SK-N-DZ (cell line): ENCODE measurements around the gene OR51M1. TPM values are rescaled to one million over a fixed set of nuclear protein-coding genes. Genes with fewer than 3 reads are reported as not detected.
"Not testable (repeated sequence)": the region's sequence is repeated elsewhere in the genome, so short reads cannot be mapped to it uniquely, and the experiment has no call there.

Source experiments
- DNase-seq: peaks from one replicate; pipeline ENCODE4 v3.0.0-alpha.2; 2015; ENCODE audit warnings: low spot score
- polyA plus RNA-seq, 2 experiments: library from polyadenylated mRNA; depleted of rRNA; stranded (reverse); fragments of >200 nt; gene quantifications; 2 replicates each; pipeline ENCODE4 v1.2.3, GENCODE V29; 2014

The OR51M1 gene, protein sequence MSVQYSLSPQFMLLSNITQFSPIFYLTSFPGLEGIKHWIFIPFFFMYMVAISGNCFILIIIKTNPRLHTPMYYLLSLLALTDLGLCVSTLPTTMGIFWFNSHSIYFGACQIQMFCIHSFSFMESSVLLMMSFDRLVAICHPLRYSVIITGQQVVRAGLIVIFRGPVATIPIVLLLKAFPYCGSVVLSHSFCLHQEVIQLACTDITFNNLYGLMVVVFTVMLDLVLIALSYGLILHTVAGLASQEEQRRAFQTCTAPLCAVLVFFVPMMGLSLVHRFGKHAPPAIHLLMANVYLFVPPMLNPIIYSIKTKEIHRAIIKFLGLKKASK
- not detected in 2 replicates for polyA plus RNA-seq (2014; cell fraction: cytosol; rRNA removed)
- polyA plus RNA-seq (2014; cell fraction: nucleus; rRNA removed) = not detected in 2 replicates

DNA sequence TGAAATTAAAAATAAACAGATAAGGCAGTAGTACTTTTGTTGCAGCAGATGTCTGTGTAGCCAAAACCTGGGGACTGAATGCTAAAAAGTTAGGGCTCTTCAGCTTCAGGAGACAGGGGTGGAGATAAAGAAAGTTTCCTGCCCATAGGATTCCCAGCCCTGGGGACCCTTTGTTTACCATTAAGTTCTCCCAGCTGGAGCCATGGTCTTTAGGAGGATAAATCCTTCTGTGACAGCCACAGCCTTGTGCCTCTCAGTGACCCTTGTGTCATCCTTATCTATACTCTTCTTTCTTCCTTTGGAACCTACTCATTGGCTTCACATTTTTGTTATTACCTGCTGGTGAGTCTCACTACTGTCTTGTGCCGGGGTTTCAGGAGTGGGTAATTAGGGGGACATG is at the start of gene OR51M1:
Gene OR51M1, plus strand, starts transcription at position 237 of the 400 bp plus-strand sequence. CDS start 5,587 bp downstream, outside the sequence.
- no peak for DNase-seq

DNA sequence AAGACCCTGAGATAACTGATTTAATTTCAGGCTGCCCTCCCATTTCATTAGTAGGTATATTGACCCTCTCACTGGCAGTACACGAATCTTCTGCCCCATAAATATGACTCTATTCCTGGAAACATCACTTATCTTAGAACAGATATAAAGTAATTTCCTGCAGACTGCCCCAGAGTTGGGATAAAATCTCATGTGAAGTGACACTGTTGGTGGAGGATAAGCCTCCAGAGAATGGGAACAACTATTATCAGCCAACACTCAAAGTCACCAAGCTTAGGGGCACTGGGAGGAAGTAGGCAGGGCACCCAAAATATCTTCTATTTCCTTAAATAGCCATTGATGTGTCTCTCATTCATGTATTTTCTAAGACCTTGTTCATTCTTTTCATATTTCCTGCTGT is 48.4 kb upstream of the OR51M1 start:
- no peak for DNase-seq

DNA sequence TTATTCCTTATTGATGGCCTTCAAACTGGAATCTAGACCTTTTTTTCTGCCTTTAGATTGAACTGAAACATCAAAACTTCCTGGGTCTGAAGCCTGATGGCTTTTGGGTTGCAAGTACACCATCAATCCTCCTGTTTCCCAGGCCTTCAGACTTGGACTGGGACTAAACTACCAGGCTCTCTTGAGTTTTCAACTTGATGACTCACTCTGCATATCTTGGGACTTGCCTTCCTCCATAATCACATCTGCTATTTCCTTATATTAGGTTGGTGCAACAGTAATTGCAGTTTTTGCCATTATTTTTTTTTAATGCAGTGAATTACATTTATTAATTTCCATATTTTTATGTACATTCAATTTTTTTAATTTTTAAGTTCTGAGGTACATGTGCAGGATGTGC is 47.3 kb upstream of the OR51M1 start:
- DNase-seq = no peak

DNA sequence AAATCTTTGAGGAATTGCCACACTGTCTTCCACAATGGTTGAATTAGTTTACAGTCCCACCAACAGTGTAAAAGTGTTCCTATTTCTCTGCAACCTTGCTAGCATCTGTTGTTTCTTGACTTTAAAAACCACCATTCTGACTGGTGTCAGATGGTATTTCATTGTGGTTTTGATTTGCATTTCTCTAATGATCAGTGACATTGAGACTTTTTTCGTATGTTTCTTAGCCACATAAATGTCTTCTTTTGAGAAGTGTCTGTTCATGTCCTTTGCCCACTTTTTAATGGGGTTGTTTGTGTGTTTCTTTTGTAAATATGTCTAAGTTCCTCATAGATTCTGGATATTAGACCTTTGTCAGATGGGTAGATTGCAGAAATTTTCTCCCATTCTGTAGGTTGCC is 46.4 kb upstream of the OR51M1 start:
- not testable (repeated sequence) for DNase-seq

DNA sequence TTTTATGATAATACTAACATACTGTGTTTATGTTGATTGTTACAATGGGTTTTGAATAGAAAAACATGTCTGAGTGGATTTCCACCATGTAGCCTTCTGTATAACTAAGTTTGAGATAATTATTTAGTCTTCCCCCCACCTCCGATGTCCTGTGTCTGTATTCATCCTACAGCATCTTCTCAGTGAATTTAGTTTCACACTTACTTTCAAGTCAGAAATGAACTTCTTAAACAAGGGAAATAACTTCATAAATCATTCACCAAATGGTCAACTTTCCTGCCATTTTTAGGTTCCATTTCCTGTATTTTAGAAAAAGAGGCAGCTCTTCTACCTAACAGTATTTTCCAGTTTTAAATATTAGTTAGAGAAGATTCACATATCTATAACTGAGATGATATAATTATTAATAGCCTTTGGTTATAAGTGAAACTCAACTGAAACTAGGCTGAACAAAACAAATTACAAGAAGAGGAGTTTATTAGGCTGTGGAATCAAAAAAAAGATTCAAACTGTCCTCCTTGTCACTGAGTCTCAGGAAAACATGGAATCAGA is 43.8 kb upstream of the OR51M1 start:
- no peak for DNase-seq

DNA sequence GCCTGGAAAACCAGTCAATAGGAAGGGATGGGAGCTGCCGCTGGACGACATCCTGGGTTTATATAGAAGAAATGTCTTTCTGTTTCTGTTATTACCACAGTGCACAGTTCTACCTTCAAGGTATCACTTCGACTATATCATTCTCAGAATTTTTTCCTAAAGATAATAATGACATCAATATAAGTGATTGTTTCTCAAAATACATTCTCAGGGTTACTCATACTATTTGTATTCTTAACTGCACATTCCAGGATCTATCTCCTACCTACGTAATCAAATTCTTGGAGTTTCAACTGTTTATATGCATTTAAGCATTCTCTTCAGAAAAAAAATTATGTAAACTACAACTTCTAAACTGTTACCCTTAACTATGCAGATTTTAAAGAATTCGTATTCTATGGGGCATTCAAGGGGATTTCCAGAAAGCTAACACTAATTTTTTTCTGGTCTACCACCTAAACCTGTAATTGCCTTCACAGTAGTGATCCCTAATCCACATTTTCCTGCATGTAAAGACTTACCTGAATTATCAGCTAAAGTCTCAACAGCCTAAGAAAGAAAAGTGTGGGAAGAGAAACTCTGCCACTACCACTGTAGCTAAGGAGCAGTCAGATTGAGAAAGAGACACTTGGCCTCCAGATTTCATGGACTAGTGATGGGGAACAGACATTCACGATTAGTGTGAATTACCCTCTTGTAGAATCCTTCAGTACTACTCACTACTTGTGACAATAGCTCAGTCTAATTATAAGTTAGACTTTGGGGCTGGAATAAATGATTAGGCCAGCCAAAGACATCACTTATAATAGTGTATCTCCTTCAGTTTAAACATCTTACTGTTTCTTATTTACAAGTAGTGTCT is 39.9 kb upstream of the OR51M1 start, which contains the start of gene OR51B5:
Gene OR51B5, minus strand, starts transcription at position 51 of the 862 bp plus-strand sequence. Its CDS starts 0 bp downstream, at position 51.
- DNase-seq = no peak

DNA sequence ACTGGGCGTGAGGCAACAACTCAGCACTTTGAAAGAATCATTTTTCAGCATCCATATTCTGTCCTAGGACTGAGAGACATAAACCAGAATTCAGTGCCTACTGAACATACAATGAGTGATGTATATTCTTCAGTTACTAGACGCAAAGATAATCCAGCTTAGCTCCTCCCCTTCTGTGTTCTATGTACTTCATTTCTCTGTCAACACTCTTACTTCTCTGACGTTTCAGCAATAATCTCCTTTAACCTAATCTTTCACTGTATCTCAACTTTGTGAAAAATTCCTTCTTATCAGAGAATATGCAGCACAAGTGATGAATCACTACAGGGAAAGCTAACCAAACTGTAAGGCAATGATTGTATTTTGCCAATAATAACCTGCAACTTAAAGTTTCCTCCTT is 37.8 kb upstream of the OR51M1 start:
- DNase-seq = no peak

DNA sequence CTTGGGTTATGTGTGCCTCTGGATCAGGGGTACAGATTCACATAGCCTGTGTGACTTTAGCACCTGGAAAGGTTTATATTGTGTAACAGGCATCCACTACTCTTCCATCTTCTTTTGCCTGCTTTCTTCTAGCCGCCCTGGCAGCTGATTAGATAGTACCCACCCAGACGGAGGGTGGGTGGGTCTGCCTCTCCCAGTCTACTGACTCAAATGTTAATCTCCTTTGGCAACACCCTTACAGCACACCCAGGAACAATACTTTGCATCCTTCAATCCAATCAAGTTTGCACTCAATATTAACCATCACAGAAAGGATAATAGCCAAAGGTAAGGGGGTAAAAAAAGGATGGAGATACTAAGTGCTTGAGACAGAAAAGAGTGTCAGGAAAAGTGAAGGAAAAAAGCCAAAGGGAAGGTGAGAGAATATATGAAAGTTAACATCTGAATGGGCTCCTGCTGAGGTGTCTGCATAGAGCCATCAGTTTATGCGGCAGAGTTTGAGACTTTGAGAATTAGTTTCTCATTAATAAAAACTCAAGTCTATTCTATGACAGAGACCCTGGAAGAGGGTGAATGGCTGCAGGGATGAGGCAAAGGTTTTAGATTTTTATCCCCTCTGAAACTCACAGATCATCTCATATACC is 34.9 kb upstream of the OR51M1 start:
- DNase-seq = no peak

DNA sequence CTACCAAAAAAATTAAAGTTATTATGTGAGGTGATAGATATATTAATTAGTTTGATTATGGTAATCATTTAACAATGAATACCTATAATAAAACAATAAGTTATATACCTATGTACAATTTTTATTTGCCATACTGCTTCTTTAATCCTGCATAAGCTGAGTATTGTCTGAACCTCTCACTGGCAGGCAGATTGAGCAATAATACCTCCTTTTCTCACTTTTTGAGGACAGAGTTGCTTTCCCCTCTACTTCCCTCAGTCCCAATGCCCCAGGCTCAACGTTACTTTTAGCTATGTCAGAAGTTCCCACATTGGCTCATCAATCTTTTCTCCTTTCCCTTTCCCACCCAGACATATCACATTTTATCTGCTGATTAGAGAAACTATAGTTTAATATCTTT is 34.1 kb upstream of the OR51M1 start:
- no peak for DNase-seq

DNA sequence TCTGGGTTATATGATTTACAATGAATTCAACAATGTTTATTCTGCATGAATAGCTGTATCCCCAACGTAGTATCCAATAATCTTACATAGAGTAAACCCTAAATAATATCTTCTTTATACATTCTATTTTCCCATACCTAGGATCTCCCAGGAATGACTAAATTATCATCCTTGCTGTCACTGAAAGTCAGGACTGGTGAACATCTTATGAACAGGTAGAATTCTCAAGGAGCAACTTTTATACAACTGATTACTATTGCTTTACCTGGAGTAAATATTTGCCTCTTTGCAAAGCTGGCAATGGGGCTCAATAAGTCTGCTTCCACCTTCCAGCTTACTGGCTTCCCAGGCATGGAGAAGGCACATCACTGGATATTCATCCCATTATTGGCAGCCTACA is 32.4 kb upstream of the OR51M1 start, which contains the start of gene OR51B6:
Gene OR51B6, plus strand, starts transcription at position 301 of the 400 bp plus-strand sequence. Its CDS starts 0 bp downstream, at position 301.
- no peak for DNase-seq

DNA sequence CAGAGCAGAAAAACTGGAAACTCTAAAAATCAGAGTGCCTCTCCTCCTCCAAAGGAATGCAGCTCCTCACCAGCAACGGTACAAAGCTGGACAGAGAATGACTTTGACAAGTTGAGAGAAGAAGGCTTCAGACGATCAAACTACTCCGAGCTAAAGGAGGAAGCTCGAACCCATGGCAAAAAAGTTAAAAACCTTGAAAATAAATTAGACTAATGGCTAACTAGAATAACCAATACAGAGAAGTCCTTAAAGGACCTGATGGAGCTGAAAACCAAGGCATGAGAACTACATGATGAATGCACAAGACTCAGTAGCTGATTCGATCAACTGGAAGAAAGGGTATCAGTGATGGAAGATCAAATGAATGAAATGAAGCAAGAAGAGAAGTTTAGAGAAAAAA is 27.6 kb upstream of the OR51M1 start:
- not testable (repeated sequence) for DNase-seq

DNA sequence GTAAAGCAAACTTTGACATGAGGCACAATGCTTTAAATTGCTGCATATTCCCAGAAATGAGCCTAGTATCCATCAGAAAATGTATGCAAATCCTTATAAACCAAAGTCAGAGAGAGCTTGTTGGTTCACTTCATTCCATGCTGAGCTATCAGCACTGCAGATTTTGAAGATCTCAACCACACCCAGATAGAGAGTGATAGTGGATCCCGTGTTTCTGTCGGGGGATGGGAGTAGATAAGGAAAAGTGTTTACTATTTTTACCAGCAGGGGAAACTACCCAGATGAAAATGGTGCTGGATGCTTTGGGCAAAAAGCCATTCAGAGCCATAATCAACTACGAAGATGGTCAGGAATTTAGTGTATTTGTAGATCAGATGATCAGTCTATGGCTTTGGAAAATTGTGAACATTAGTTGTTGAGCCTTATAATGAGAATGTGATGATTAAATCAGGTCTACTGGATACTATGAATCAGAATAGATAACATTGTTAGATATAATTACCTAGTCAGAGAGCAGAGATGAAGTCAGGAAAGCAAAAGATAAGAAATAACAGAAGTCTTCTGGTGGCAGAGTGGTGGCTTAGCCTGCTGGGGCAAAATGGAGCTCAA is 21.5 kb upstream of the OR51M1 start:
- no peak for DNase-seq

DNA sequence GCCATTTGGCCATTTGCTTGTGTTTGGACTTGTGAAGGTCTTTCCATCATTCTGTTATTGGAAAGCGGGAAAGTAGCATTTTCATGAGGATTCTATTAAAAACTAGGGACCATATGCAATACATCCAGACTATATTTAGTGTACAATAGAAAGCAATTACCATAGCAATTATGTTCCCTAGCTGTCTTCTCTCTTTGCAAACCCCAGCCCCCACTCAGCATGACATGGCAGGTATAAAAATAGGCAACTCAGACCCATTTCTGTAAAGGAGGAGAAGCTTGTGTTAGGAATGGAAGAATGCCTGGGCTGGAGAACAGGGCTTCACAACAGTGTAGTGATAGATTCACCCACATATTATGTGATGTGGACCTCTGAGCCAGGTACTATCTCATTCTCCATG is 19.9 kb upstream of the OR51M1 start:
- no peak for DNase-seq

DNA sequence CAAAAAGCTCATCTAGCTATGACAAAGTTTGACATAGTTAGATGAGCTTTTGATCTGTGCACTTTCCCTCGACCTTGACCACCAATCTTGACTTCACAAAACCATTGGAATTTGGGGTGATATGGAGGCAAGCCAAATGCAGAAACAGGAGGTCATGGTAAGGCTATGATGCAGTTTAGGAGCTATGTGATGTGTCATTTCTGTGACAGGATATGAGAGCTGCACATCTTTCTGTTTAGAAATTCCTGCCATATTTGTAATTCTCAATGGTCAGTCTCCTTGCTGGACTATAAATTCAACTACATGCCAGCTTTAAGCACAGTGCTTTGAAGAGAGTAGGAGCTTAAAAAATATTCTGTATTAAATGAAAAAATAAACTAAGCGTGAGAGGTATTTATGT is 19.4 kb upstream of the OR51M1 start:
- no peak for DNase-seq

DNA sequence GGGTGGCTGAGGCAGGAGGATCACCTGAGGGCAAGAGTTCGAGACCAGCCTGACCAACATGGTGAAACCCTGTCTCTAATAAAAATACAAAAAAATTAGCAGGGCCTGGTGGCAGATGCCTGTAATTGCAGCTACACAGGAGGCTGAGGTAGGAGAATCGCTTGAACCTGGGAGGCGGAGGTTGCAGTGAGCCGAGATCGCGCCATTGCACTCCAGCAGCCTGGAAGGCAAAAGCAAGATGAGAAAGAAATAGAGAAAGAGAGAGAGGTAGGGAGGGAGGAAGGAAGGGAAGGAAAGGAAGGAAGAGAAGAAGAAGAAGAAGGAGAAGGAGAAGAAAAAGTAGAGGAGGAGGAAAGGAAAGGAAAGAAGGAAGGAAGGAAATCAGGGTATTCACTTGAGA is 17.2 kb upstream of the OR51M1 start:
- not testable (repeated sequence) for DNase-seq

DNA sequence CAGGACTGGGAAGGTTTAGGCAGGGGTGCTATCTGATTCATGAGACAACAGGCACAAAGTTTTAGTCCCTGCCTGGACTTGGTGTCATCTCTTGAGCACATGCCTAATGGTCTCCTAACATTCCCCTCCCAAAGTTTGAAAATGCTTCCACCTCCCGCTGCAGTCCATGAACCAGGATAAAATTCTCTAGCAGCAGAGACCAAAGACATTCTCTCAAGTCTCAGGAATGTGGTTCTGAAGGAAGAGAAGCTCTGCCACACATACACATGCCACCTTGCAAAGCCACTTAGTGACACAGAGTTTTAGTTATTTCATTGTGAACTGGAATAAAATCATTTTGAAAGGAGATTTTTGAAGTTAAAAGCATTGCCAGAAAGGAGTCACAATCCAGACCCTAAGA is 16.8 kb upstream of the OR51M1 start:
- no peak for DNase-seq

DNA sequence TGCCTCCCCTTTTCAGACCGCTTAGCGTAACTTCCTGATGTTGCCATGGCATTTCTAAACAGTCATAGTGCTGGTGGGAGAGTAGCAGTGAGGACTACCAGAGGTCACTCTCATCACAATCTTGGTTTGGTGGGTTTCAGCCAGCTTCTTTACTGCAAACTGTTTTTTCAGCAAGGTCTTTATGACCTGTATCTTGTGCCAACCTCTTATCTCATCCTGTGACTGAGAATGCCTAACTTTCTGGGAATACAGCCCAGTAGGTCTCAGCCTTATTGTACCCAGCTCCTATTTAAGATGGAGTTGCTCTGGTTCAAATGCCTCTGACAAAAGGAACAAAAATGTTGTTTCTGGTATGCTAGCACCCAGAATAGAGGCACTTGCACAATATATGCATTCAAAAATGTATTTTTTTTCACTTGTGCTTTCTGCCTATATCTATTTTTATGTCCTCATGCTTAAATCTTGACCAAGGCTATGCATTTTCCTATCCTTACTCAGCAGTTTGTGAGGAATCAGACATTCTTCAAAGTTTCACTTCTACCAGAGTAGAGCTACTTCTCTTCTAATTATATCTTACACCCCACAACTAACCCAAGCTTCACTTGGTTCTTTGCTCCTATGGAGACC is 16.1 kb upstream of the OR51M1 start:
- no peak for DNase-seq

DNA sequence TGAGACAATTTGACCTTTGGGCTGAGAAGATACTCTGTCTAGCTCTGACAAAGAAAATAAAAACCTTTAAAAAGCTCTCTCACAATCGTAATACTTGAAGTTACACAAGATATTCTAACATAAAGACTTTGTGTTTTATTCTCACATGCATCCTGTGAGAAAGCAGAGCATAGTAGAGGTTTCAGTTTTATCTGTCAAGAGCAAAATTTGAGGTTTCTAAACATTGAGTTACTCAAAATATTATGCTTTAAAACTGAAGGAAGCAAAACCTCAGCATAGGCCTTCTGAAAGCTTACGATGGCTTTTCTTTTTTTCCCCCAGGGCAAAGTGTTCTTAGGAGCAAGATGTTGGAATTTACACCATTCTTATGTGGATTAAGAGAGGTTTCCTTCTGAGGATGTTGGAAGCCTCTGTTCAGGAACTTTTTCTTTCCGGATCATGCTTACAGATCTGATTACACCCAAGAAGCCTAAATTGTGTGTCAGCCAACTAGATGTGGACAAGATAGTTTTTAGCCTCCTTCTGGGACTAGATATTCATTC is 15.0 kb upstream of the OR51M1 start:
- no peak for DNase-seq

DNA sequence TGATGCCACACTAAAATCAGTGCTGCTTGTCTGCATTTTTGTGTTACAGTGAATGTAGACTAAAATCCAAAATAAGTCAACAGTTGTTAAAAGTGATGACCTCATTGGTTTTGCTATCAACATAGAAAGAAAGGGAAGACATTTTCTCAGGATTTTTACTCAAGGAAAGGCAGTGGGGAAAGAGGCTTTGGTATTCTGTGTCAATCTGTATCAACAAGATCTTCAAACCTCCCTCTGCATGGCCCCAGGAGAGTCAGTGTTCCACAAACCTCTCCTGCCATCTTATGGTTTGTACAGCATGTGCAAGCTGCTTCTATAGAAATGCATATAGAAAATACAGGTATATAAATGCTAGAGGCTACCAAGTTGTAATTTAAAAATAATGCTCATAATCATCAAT is 13.8 kb upstream of the OR51M1 start:
- DNase-seq = no peak

DNA sequence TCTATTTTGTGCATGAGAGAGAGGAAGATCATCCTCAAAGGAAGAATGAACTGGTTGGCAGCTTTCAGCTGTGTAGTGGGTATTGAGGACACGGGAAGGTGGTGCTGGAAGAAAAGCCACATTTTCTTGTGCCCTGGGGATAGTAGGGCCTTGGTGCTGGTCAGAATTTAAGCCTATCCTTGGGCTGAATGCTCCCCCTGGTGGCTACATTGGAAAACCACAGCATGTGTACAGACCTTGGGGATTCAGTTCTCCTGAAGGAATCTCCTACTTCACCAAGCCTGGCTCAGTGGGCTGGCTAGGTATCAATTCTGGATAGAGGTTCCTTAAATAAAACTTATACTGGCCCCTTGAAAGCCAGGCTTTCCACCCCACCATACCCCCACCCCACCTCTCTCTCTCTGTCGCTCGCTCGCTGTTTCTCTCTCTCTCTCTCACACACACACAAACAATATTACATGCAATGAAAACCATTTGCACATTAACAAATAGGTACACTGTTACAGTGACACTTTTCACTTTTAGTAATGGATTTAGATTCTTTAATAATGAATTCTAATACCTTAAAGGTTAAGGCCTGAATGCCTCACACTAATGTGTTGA is 2.8 kb upstream of the OR51M1 start:
- peak; percentile 50 for DNase-seq
